IMR-90 (cell line): Measurements from ENCODE around the gene ACLY.

Source experiments
- BHLHE40 ChIP-seq: fragments of 150-350 bp; IDR thresholded peaks from 2 replicates; pipeline ENCODE4 v1.6.1; 2016; ENCODE audit warnings: mild to moderate bottlenecking, low read depth, low read length
- CEBPB ChIP-seq: IDR thresholded peaks from 2 replicates; pipeline ENCODE4 v1.6.1; 2012; ENCODE audit warnings: low read depth, low read length, improper control_type of control experiment
- CHD1 ChIP-seq: IDR thresholded peaks from 2 replicates; pipeline ENCODE4 v1.6.1; 2012; ENCODE audit warnings: low read depth, low read length, improper control_type of control experiment
- CTCF ChIP-seq: conservative IDR thresholded peaks from 2 replicates; pipeline ENCODE4 v1.5.1; 2012; ENCODE audit warnings: mild to moderate bottlenecking, low read depth, low read length, improper control_type of control experiment
- ELK1 ChIP-seq: fragments of 150-350 bp; IDR thresholded peaks from 2 replicates; pipeline ENCODE4 v1.6.1; 2016; ENCODE audit warnings: low read depth, mild to moderate bottlenecking, low read length, moderate library complexity, borderline replicate concordance
- FOS ChIP-seq: fragments of 150-350 bp; IDR thresholded peaks from 2 replicates; pipeline ENCODE4 v1.6.1; 2016; ENCODE audit warnings: low read depth, low read length
- MAFK ChIP-seq: IDR thresholded peaks from 2 replicates; pipeline ENCODE4 v1.6.1; 2012; ENCODE audit warnings: low read depth, low read length, improper control_type of control experiment
- MXI1 ChIP-seq: IDR thresholded peaks from 2 replicates; pipeline ENCODE4 v1.6.1; 2012; ENCODE audit warnings: low read depth, mild to moderate bottlenecking, low read length, moderate library complexity, borderline replicate concordance
- POLR2A ChIP-seq: IDR thresholded peaks from 2 replicates; pipeline ENCODE4 v1.6.1; 2012; ENCODE audit warnings: mild to moderate bottlenecking, low read depth, low read length
- RAD21 ChIP-seq: IDR thresholded peaks from 2 replicates; pipeline ENCODE4 v1.6.1; 2012; ENCODE audit warnings: low read length, improper control_type of control experiment
- RCOR1 ChIP-seq: IDR thresholded peaks from 2 replicates; pipeline ENCODE4 v1.6.1; 2012; ENCODE audit warnings: mild to moderate bottlenecking, low read length, improper control_type of control experiment; ENCODE audit not compliant: insufficient replicate concordance
- RFX5 ChIP-seq: IDR thresholded peaks from 2 replicates; pipeline ENCODE4 v1.8.0; 2012; ENCODE audit warnings: low read depth, mild to moderate bottlenecking, low read length, moderate library complexity
- SMC3 ChIP-seq: fragments of 150-350 bp; IDR thresholded peaks from 2 replicates; pipeline ENCODE4 v1.6.1; 2016; ENCODE audit warnings: low read depth, mild to moderate bottlenecking, antibody characterized with exemption, low read length, moderate library complexity
- USF2 ChIP-seq: fragments of 150-350 bp; IDR thresholded peaks from 2 replicates; pipeline ENCODE4 v1.6.1; 2017; ENCODE audit warnings: mild to moderate bottlenecking, antibody characterized with exemption, low read length, low read depth

GRCh38 chr17:41873559-41874292 lies 45.0 kb downstream of the ACLY start:
- TF ChIP-seq CTCF (no peak), USF2 (no peak), CEBPB (no peak), ELK1 (no peak), SMC3 (no peak), MXI1 (no peak), RAD21 (no peak), POLR2A (no peak), MAFK (no peak), BHLHE40 (no peak), RCOR1 (no peak), FOS (no peak), RFX5 (no peak), CHD1 (no peak)
